Caco-2 (cell line): Measurements from ENCODE around the gene RASGEF1C. TPM values are rescaled to one million over a fixed set of nuclear protein-coding genes. Genes with fewer than 3 reads are reported as not detected.

Experiments
- BruUV-seq: library from RNA; stranded (reverse); fragments of 400-500 nt; replicated peaks from 2 replicates; lab custom pipeline; 2021; lab: Mats Ljungman, UMichigan
- CTCF ChIA-PET: fragments of 300-600 bp; sonication (Branson Sonifier 250); formaldehyde crosslinking; loops from one replicate; lab custom pipeline; 2022; ENCODE audit warnings: antibody characterized with exemption; lab: Charles Lee
- POLR2A ChIA-PET: fragments of 300-600 bp; sonication (Branson Sonifier 250); formaldehyde crosslinking; loops from one replicate; lab custom pipeline; 2022; ENCODE audit warnings: antibody characterized with exemption; lab: Charles Lee
- DNase-seq, 2 experiments: peaks; one replicate each; pipeline versions ENCODE4 v3.0.0 to v3.0.0-alpha.2; 2020 to 2022
- H3K27me3 ChIP-seq: replicated peaks from 2 replicates; pipeline ENCODE4 v1.6.0; 2011; ENCODE audit warnings: low read length; ENCODE audit not compliant: control insufficient read depth, insufficient read depth
- H3K36me3 ChIP-seq: 2 replicates; pipeline ENCODE4 v1.5.1; 2011; ENCODE audit warnings: low read length; ENCODE audit not compliant: control insufficient read depth, insufficient read depth
- H3K4me1 ChIP-seq: fragments of 250-450 bp; sonication (Bioruptor Pico); 2 replicates; pipeline ENCODE4 v1.5.1; 2020; ENCODE audit warnings: mild to moderate bottlenecking
- H3K4me3 ChIP-seq: 2 replicates; pipeline ENCODE4 v1.5.1; 2011; ENCODE audit warnings: low read depth, mild to moderate bottlenecking, control low read depth, low read length
- H3K9me3 ChIP-seq: fragments of 250-450 bp; sonication (Bioruptor Pico); 2 replicates; pipeline ENCODE4 v1.5.1; 2020; ENCODE audit warnings: mild to moderate bottlenecking, moderate library complexity
- H3K27ac Mint-ChIP-seq: one replicate; pipeline ENCODE4 v1.8.0; 2022; ENCODE audit warnings: mixed read lengths; ENCODE audit not compliant: unreplicated experiment
- H3K27me3 Mint-ChIP-seq: one replicate; pipeline ENCODE4 v1.8.0; 2022; ENCODE audit warnings: mixed read lengths; ENCODE audit not compliant: insufficient read depth, unreplicated experiment
- H3K36me3 Mint-ChIP-seq: one replicate; pipeline ENCODE4 v1.8.0; 2022; ENCODE audit warnings: mild to moderate bottlenecking, mixed read lengths; ENCODE audit not compliant: insufficient read depth, unreplicated experiment
- H3K4me1 Mint-ChIP-seq: one replicate; pipeline ENCODE4 v1.8.0; 2022; ENCODE audit warnings: low read depth, mixed read lengths; ENCODE audit not compliant: unreplicated experiment
- H3K4me3 Mint-ChIP-seq: one replicate; pipeline ENCODE4 v1.8.0; 2022; ENCODE audit warnings: mild to moderate bottlenecking, moderate library complexity, mixed read lengths; ENCODE audit not compliant: unreplicated experiment
- H3K9me3 Mint-ChIP-seq: one replicate; pipeline ENCODE4 v1.8.0; 2022; ENCODE audit warnings: mixed read lengths; ENCODE audit not compliant: unreplicated experiment
- intact Hi-C: fragments of 100-400 bp; cut with micrococcal nuclease; formaldehyde crosslinking; loops from one replicate; pipeline ENCODE4 v1.10.0; 2022; ENCODE audit not compliant: unreplicated experiment
- total RNA-seq: library from RNA; stranded (reverse); gene quantifications from 2 replicates; pipeline ENCODE4 v1.2.3, GENCODE V29; 2022
- TF ChIP-seq, protein P1 (sequence below), 2 experiments: fragments of 200-600 bp in 1 of 2; IDR thresholded peaks; 1 replicate in 1 of 2; 2 replicates in 1 of 2; pipeline versions ENCODE4 v1.5.1 to v1.8.0; 2011 to 2022; ENCODE audit warnings: antibody characterized with exemption in 1 of 2, control low read depth in 1 of 2, inconsistent platforms in 1 of 2, low read depth in 1 of 2, low read length in 1 of 2, mild to moderate bottlenecking in 1 of 2, moderate library complexity in 1 of 2; ENCODE audit not compliant: insufficient read depth in 1 of 2, severe bottlenecking in 1 of 2, unreplicated experiment in 1 of 2

Gene RASGEF1C
- total RNA-seq, 1 experiment from 2014 or later = not detected

DNA sequence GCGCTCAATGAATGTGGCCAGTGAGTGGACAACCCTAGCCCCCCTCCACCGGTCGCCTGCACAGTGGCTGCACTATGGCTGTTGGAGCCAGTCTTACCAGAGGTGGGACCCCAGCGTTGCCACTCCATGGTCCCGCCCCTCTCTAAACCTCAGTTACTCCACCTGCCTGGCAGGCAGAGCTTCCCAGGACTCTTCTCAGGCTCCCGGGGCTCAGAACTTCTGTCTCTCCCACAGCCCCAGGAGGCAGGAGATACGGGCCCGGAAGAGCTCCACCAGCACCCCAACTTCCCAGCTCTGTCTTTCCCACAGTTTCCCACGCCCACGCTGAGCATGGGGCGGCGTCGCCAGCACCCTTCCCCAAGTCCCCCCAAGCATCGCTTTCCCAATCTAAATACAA is 975 bp downstream of the RASGEF1C start:
- Mint-ChIP-seq H3K4me1 (peaks cover 6% of the 10 kb centered on the region), H3K27me3 (peaks cover 11% of the 10 kb centered on the region), H3K27ac (no peak overlapping the region), H3K4me3 (peak overlapping the region; percentile 50), H3K36me3 (no peaks in the 10 kb centered on the region), H3K9me3 (no peaks in the 10 kb centered on the region)
- no TSS peak for BruUV-seq
- TF ChIP-seq, protein P1, sequence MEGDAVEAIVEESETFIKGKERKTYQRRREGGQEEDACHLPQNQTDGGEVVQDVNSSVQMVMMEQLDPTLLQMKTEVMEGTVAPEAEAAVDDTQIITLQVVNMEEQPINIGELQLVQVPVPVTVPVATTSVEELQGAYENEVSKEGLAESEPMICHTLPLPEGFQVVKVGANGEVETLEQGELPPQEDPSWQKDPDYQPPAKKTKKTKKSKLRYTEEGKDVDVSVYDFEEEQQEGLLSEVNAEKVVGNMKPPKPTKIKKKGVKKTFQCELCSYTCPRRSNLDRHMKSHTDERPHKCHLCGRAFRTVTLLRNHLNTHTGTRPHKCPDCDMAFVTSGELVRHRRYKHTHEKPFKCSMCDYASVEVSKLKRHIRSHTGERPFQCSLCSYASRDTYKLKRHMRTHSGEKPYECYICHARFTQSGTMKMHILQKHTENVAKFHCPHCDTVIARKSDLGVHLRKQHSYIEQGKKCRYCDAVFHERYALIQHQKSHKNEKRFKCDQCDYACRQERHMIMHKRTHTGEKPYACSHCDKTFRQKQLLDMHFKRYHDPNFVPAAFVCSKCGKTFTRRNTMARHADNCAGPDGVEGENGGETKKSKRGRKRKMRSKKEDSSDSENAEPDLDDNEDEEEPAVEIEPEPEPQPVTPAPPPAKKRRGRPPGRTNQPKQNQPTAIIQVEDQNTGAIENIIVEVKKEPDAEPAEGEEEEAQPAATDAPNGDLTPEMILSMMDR (IDR thresholded peaks at IDR 0.05; ENCODE audit: insufficient read depth in 1 of 2, low read depth in 1 of 2, low read length in 1 of 2, severe bottlenecking in 1 of 2, unreplicated experiment in 1 of 2) = no peak
- intact Hi-C loops = loop anchor here (10.0 kb wide), 2 partner anchors 83 to 267 kb away; no protein-coding TSS in a partner anchor
- Histone ChIP-seq H3K4me1 (peaks cover 7% of the 10 kb centered on the region), H3K36me3 (no peaks in the 10 kb centered on the region), H3K4me3 (no peak overlapping the region), H3K27me3 (no peaks in the 10 kb centered on the region), H3K9me3 (no peaks in the 10 kb centered on the region)
- POLR2A ChIA-PET = no interaction called here
- CTCF ChIA-PET = interaction anchor here (0.6 to 2.0 kb wide), 4 partner anchors 46 to 483 kb away, joined by 3 to 8 read pairs (median 4); no protein-coding TSS in a partner anchor
- no peak for DNase-seq

DNA sequence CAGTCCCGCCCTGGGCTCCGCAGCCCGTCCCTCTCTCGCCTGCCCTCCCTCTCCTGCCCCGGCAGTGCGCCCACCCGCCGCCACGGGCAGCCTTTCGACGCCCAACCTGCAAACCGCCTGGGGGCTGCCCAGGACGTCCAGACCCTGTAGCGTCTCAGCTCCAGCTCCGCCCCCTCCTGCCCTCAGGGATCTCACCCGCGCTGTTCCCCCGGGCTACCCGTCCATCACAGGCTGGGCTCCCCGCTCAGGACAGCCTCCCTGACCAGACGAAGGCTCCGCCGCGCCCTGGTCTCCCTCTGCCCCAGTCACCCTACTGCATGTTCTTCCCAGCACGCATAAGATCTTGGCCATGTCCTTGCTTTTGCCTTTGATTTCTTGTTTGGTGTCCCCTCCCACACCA is 1.4 kb downstream of the RASGEF1C start:
- Mint-ChIP-seq H3K27me3 (peaks cover 8% of the 10 kb centered on the region), H3K9me3 (no peaks in the 10 kb centered on the region), H3K36me3 (no peaks in the 10 kb centered on the region), H3K27ac (no peak overlapping the region), H3K4me1 (peaks cover 6% of the 10 kb centered on the region), H3K4me3 (no peak overlapping the region)
- Histone ChIP-seq H3K36me3 (no peaks in the 10 kb centered on the region), H3K27me3 (no peaks in the 10 kb centered on the region), H3K4me3 (no peak overlapping the region), H3K4me1 (peaks cover 7% of the 10 kb centered on the region), H3K9me3 (no peaks in the 10 kb centered on the region)
- ChIA-PET POLR2A (no interaction called here), CTCF (interaction anchor here (1.9 to 2.0 kb wide), 3 partner anchors 46 to 108 kb away, joined by 4 to 8 read pairs (median 5); no protein-coding TSS in a partner anchor)
- no peak for DNase-seq
- no TSS peak for BruUV-seq
- TF ChIP-seq, protein P1 (IDR thresholded peaks at IDR 0.05; ENCODE audit: insufficient read depth in 1 of 2, low read depth in 1 of 2, low read length in 1 of 2, severe bottlenecking in 1 of 2, unreplicated experiment in 1 of 2) = no peak
- intact Hi-C loops = loop anchor here (10.0 kb wide), 2 partner anchors 83 to 267 kb away; no protein-coding TSS in a partner anchor

DNA sequence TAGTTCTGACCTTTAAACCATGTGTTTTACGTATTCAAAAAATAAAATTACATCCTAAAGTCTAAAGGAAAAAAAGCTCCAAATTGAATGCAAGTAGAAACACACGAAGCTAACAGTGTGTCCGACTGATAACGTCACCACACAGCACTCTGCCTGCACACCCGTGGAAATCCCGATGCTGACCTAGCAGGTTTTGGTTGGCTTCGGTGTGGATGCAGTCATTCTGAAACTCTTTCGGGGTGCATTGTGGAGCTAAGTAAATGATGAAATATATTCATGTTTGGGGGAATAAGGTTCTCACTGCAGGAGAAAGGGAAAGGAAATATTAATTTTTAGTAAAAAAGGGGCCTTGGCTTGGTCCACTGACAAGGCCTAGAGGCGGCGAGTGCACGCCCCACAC is 2.0 kb downstream of the RASGEF1C start:
- Histone ChIP-seq H3K36me3 (no peaks in the 10 kb centered on the region), H3K27me3 (no peaks in the 10 kb centered on the region), H3K4me3 (no peak overlapping the region), H3K9me3 (no peaks in the 10 kb centered on the region), H3K4me1 (peaks cover 7% of the 10 kb centered on the region)
- CTCF ChIA-PET = interaction anchor here (0.8 to 1.9 kb wide), 2 partner anchors 10 to 107 kb away, joined by 3 to 4 read pairs; no protein-coding TSS in a partner anchor
- Mint-ChIP-seq H3K4me3 (no peak overlapping the region), H3K27me3 (peaks cover 7% of the 10 kb centered on the region), H3K27ac (no peak overlapping the region), H3K4me1 (peaks cover 6% of the 10 kb centered on the region), H3K9me3 (no peaks in the 10 kb centered on the region), H3K36me3 (no peaks in the 10 kb centered on the region)
- no TSS peak for BruUV-seq
- POLR2A ChIA-PET = no interaction called here
- intact Hi-C loops = loop anchor here (10.0 kb wide), 2 partner anchors 82 to 268 kb away; no protein-coding TSS in a partner anchor
- TF ChIP-seq, protein P1 (IDR thresholded peaks at IDR 0.05; ENCODE audit: insufficient read depth in 1 of 2, low read depth in 1 of 2, low read length in 1 of 2, severe bottlenecking in 1 of 2, unreplicated experiment in 1 of 2) = no peak
- DNase-seq = no peak
